Endothelial cell of umbilical vein (primary cell): Measurements from ENCODE around the gene NPFFR1. TPM values are rescaled to one million over a fixed set of nuclear protein-coding genes. Genes with fewer than 3 reads are reported as not detected.

Source experiments
- BruUV-seq: library from RNA; stranded (reverse); fragments of 400-500 nt; replicated peaks from 2 replicates; lab custom pipeline; 2021; lab: Mats Ljungman, UMichigan
- CTCF ChIA-PET: fragments of 300-600, 350-600 bp; sonication (Branson Sonifier 250); formaldehyde crosslinking; loops from one replicate; lab custom pipeline; 2021; ENCODE audit warnings: antibody characterized with exemption, inconsistent platforms; lab: Charles Lee
- POLR2A ChIA-PET: fragments of 300-600, 350-600 bp; sonication (Branson Sonifier 250); formaldehyde crosslinking; loops from one replicate; lab custom pipeline; 2021; ENCODE audit warnings: antibody characterized with exemption, inconsistent platforms; lab: Charles Lee
- DNase-seq: peaks from one replicate; pipeline ENCODE4 v3.0.0-alpha.2; 2011; ENCODE audit warnings: low read depth, low spot score
- FAIRE-seq: peaks from 2 replicates; lab custom pipeline; 2011; peaks lifted over from hg19 to GRCh38; lab: Jason Lieb, UNC
- H2AFZ ChIP-seq: 2 replicates; pipeline ENCODE4 v1.6.0; 2012; ENCODE audit warnings: low read depth, low read length, control low read depth, inconsistent platforms
- H3K27ac ChIP-seq: 2 replicates; pipeline ENCODE4 v1.5.1; 2011; ENCODE audit warnings: low read depth, mild to moderate bottlenecking, control low read depth, low read length, moderate library complexity; ENCODE audit not compliant: insufficient read depth
- H3K27me3 ChIP-seq, 2 experiments: 2 replicates each; pipeline versions ENCODE4 v1.6.0 to v1.6.1; 2011; ENCODE audit warnings: low read length in 2 of 2, mixed read lengths in 1 of 2; ENCODE audit not compliant: control insufficient read depth in 2 of 2, insufficient read depth in 2 of 2
- H3K36me3 ChIP-seq, 2 experiments: 2 replicates in 1 of 2; 3 replicates in 1 of 2; pipeline ENCODE4 v1.5.1; 2011; ENCODE audit warnings: low read length in 2 of 2, mild to moderate bottlenecking in 1 of 2, moderate library complexity in 1 of 2; ENCODE audit not compliant: control insufficient read depth in 2 of 2, insufficient read depth in 2 of 2; ENCODE audit errors: extremely low read depth in 1 of 2
- H3K4me1 ChIP-seq: 3 replicates; pipeline ENCODE4 v1.5.1; 2011; ENCODE audit warnings: mild to moderate bottlenecking, low read length; ENCODE audit not compliant: control insufficient read depth, insufficient read depth; ENCODE audit errors: extremely low read depth
- H3K4me2 ChIP-seq: 2 replicates; pipeline ENCODE4 v1.6.1; 2011; ENCODE audit warnings: low read length, control low read depth, mixed read lengths; ENCODE audit not compliant: insufficient read depth
- H3K4me3 ChIP-seq, 3 experiments: fragments of 200-600 bp in 1 of 3; sonication (generic), shearing (Covaris generic) in 1 of 3; replicated peaks in 1 of 3; 2 replicates each; pipeline ENCODE4 v1.5.1; 2011 to 2016; ENCODE audit warnings: control low read depth in 3 of 3, low read length in 3 of 3, mild to moderate bottlenecking in 2 of 3, inconsistent platforms in 1 of 3, low read depth in 1 of 3, moderate library complexity in 1 of 3; ENCODE audit not compliant: insufficient read depth in 1 of 3
- H3K79me2 ChIP-seq: 2 replicates; pipeline ENCODE4 v1.6.0; 2012; ENCODE audit warnings: low read length, inconsistent platforms; ENCODE audit not compliant: control insufficient read depth, insufficient read depth
- H3K9ac ChIP-seq: replicated peaks from 2 replicates; pipeline ENCODE3; 2011; ENCODE audit warnings: low read length, control low read depth; ENCODE audit not compliant: insufficient read depth; ENCODE audit errors: extremely low read depth
- H3K9me1 ChIP-seq: replicated peaks from 3 replicates; pipeline ENCODE4 v1.6.0; 2011; ENCODE audit warnings: mild to moderate bottlenecking, low read length; ENCODE audit not compliant: control insufficient read depth, insufficient read depth; ENCODE audit errors: extremely low read depth
- H3K9me3 ChIP-seq: replicated peaks from 2 replicates; pipeline ENCODE4 v1.5.1; 2012; ENCODE audit warnings: low read length, inconsistent platforms; ENCODE audit not compliant: control insufficient read depth, insufficient read depth
- H4K20me1 ChIP-seq: replicated peaks from 2 replicates; pipeline ENCODE3; 2011; ENCODE audit warnings: mild to moderate bottlenecking, low read length; ENCODE audit not compliant: control insufficient read depth, insufficient read depth; ENCODE audit errors: extremely low read depth
- EZH2 ChIP-seq: IDR thresholded peaks from 2 replicates; pipeline ENCODE4 v1.6.1; 2012; ENCODE audit warnings: borderline replicate concordance, low read depth, mild to moderate bottlenecking, moderate library complexity, low read length, inconsistent platforms; ENCODE audit not compliant: severe bottlenecking
- FOS ChIP-seq: IDR thresholded peaks from 2 replicates; pipeline ENCODE4 v1.6.1; 2011; ENCODE audit warnings: mild to moderate bottlenecking, low read length, moderate library complexity, borderline replicate concordance; ENCODE audit not compliant: insufficient read depth
- GATA2 ChIP-seq: IDR thresholded peaks from 2 replicates; pipeline ENCODE4 v1.7.0; 2011; ENCODE audit warnings: low read depth, mild to moderate bottlenecking, moderate library complexity, mixed read lengths, low read length; ENCODE audit not compliant: insufficient read length, insufficient read depth
- JUN ChIP-seq: IDR thresholded peaks from 2 replicates; pipeline ENCODE4 v1.6.1; 2011; ENCODE audit warnings: borderline replicate concordance, low read depth; ENCODE audit not compliant: insufficient read length, insufficient read depth
- MAX ChIP-seq: IDR thresholded peaks from 2 replicates; pipeline ENCODE4 v1.6.1; 2011; ENCODE audit not compliant: insufficient read depth, insufficient read length
- MYC ChIP-seq: IDR thresholded peaks from one replicate; pipeline ENCODE4 v1.6.1; 2011; ENCODE audit warnings: mild to moderate bottlenecking, low read depth, low read length
- dilution Hi-C: fragments of 300-500 bp; cut with MboI; formaldehyde crosslinking; loops from one replicate; pipeline ENCODE4 v1.15.0; 2019; ENCODE audit warnings: low sequenced_read_pairs; ENCODE audit not compliant: extremely low pct_ligation_motif_present
- intact Hi-C: fragments of 100-400 bp; cut with micrococcal nuclease; formaldehyde crosslinking; loops from one replicate; pipeline ENCODE4 v1.10.0; 2022
- polyA plus RNA-seq, 4 experiments: library from polyadenylated mRNA; depleted of rRNA in 3 of 4; stranded (reverse) in 3 of 4; unstranded in 1 of 4; fragments of >200 nt; gene quantifications; 2 replicates each; pipeline versions ENCODE4 v1.2.1 to v1.2.3, GENCODE V29; 2011 to 2012; ENCODE audit warnings: missing spikeins in 1 of 4
- total RNA-seq: library from RNA; stranded (reverse); gene quantifications from 2 replicates; pipeline ENCODE4 v1.2.3, GENCODE V29; 2021
- TF ChIP-seq, protein P1 (sequence below), 2 donors: IDR thresholded peaks; 1 replicate in 1 of 2; 2 replicates in 1 of 2; pipeline ENCODE4 v1.5.1; 2011; ENCODE audit warnings: low read length in 2 of 2, mild to moderate bottlenecking in 2 of 2, moderate library complexity in 2 of 2, control low read depth in 1 of 2, inconsistent platforms in 1 of 2, low read depth in 1 of 2; ENCODE audit not compliant: insufficient read depth in 1 of 2; ENCODE audit errors: extremely low read depth in 1 of 2

The NPFFR1 gene
- total and polyA plus RNA-seq, 2 donors (not counting 3 experiments of a cell fraction or from before 2014, with no cell fraction given) = not detected

- intact Hi-C loops = no loop called here
- FAIRE-seq = no peak
Measured at GRCh38 chr10:70254778-70255328, 29.0 kb downstream of the NPFFR1 start.

More at GRCh38 chr10:70254778-70255328, 29.0 kb downstream of the NPFFR1 start:
- dilution Hi-C loops = no loop called here
- no peaks in the 10 kb centered on the region for H3K9me3 ChIP-seq
- H3K79me2 ChIP-seq = no peaks in the 10 kb centered on the region
- POLR2A ChIA-PET = no interaction called here
- H3K9ac ChIP-seq = no peak overlapping the region
- no peaks in the 10 kb centered on the region for H3K36me3 ChIP-seq
- no peak overlapping the region for H2AFZ ChIP-seq
- no peak for DNase-seq
- no peaks in the 10 kb centered on the region for H4K20me1 ChIP-seq
- TF ChIP-seq MYC (no peak), JUN (no peak), MAX (no peak), FOS (no peak), EZH2 (no peak), GATA2 (no peak)
- TF ChIP-seq, protein P1, sequence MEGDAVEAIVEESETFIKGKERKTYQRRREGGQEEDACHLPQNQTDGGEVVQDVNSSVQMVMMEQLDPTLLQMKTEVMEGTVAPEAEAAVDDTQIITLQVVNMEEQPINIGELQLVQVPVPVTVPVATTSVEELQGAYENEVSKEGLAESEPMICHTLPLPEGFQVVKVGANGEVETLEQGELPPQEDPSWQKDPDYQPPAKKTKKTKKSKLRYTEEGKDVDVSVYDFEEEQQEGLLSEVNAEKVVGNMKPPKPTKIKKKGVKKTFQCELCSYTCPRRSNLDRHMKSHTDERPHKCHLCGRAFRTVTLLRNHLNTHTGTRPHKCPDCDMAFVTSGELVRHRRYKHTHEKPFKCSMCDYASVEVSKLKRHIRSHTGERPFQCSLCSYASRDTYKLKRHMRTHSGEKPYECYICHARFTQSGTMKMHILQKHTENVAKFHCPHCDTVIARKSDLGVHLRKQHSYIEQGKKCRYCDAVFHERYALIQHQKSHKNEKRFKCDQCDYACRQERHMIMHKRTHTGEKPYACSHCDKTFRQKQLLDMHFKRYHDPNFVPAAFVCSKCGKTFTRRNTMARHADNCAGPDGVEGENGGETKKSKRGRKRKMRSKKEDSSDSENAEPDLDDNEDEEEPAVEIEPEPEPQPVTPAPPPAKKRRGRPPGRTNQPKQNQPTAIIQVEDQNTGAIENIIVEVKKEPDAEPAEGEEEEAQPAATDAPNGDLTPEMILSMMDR (IDR thresholded peaks at IDR 0.05; ENCODE audit: extremely low read depth in 1 of 2, insufficient read depth in 1 of 2, low read depth in 1 of 2, low read length in 2 of 2) = no peak
- BruUV-seq = no TSS peak
- no peaks in the 10 kb centered on the region for H3K9me1 ChIP-seq
- H3K4me2 ChIP-seq = no peak overlapping the region
- no peak overlapping the region for H3K27ac ChIP-seq
- H3K4me1 ChIP-seq = peaks cover 3% of the 10 kb centered on the region
- no peak overlapping the region for H3K4me3 ChIP-seq
- H3K27me3 ChIP-seq = peaks cover 47 to 68% of the 10 kb centered on the region in 2 experiments
- CTCF ChIA-PET = interaction anchor here (1.2 to 3.5 kb wide), 5 partner anchors 10 to 109 kb away, joined by 3 to 18 read pairs (median 8); no protein-coding TSS in a partner anchor
